Osteoblast (primary cell): ENCODE results near the gene CLK4. TPM values are rescaled to one million over a fixed set of nuclear protein-coding genes. Genes with fewer than 3 reads are reported as not detected.

Experiments
- DNase-seq: peaks from one replicate; pipeline ENCODE4 v3.0.0; 2011; ENCODE audit warnings: low spot score, mixed read lengths; ENCODE audit not compliant: insufficient read length; ENCODE audit errors: missing footprints
- H2AFZ ChIP-seq: 2 replicates; pipeline ENCODE4 v1.6.0; 2011; ENCODE audit warnings: mild to moderate bottlenecking, low read length
- H3K27ac ChIP-seq: 2 replicates; pipeline ENCODE4 v1.5.1; 2011; ENCODE audit warnings: mild to moderate bottlenecking, low read depth, low read length, moderate library complexity
- H3K27me3 ChIP-seq: 2 replicates; pipeline ENCODE4 v1.6.0; 2012; ENCODE audit warnings: mild to moderate bottlenecking, control low read depth, inconsistent platforms, low read length, moderate library complexity; ENCODE audit not compliant: insufficient read depth
- H3K36me3 ChIP-seq: 2 replicates; pipeline ENCODE4 v1.5.1; 2011; ENCODE audit warnings: mild to moderate bottlenecking, low read length, control low read depth, moderate library complexity; ENCODE audit not compliant: insufficient read depth
- H3K4me1 ChIP-seq: 2 replicates; pipeline ENCODE4 v1.5.1; 2011; ENCODE audit warnings: mild to moderate bottlenecking, low read length, control low read depth, moderate library complexity; ENCODE audit not compliant: insufficient read depth
- H3K4me2 ChIP-seq: 2 replicates; pipeline ENCODE4 v1.6.0; 2011; ENCODE audit warnings: mild to moderate bottlenecking, low read length; ENCODE audit not compliant: insufficient read depth
- H3K4me3 ChIP-seq: fragments of 200-600 bp; sonication (generic); 3 replicates; pipeline ENCODE4 v1.5.1; 2012; ENCODE audit warnings: mild to moderate bottlenecking, low read length, inconsistent platforms; ENCODE audit not compliant: insufficient read depth
- H3K79me2 ChIP-seq: 2 replicates; pipeline ENCODE4 v1.6.0; 2012; ENCODE audit warnings: mild to moderate bottlenecking, low read length, control low read depth, inconsistent platforms; ENCODE audit not compliant: insufficient read depth
- H3K9me3 ChIP-seq: 2 replicates; pipeline ENCODE4 v1.5.1; 2011; ENCODE audit warnings: low read depth, low read length, control low read depth
- H4K20me1 ChIP-seq: 2 replicates; pipeline ENCODE4 v1.6.0; 2012; ENCODE audit warnings: mild to moderate bottlenecking, low read length, control low read depth; ENCODE audit not compliant: insufficient read depth
- CTCF ChIP-seq: IDR thresholded peaks from 2 replicates; pipeline ENCODE4 v1.5.1; 2011; ENCODE audit warnings: mild to moderate bottlenecking, low read depth, low read length, moderate library complexity; ENCODE audit errors: extremely low read depth
- total RNA-seq: library from RNA; depleted of rRNA; stranded (reverse); fragments of >200 nt; gene quantifications from 2 replicates; pipeline ENCODE4 v1.2.3, GENCODE V29; 2012

Gene CLK4
- total RNA-seq, 1 donor: 33.3 TPM

- H3K27ac ChIP-seq: no peak overlapping the region
- no peaks in the 10 kb centered on the region for H3K27me3 ChIP-seq
- no peak for TF ChIP-seq CTCF
- no peaks in the 10 kb centered on the region for H3K9me3 ChIP-seq
- DNase-seq: no peak
- H3K4me1 ChIP-seq: no peaks in the 10 kb centered on the region
- H4K20me1 ChIP-seq: peaks cover 7% of the 10 kb centered on the region
- no peak overlapping the region for H3K4me2 ChIP-seq
- no peak overlapping the region for H3K4me3 ChIP-seq
- peaks cover 64% of the 10 kb centered on the region for H3K36me3 ChIP-seq
- H3K79me2 ChIP-seq: peaks cover 14% of the 10 kb centered on the region
- H2AFZ ChIP-seq: no peak overlapping the region
These were observed 21.1 kb downstream of the CLK4 start for GRCh38 chr5:178605788-178606187.

GRCh38 chr5:178602752-178603151 lies 24.1 kb downstream of the CLK4 start:
- peaks cover 64% of the 10 kb centered on the region for H3K36me3 ChIP-seq
- H3K4me2 ChIP-seq: no peak overlapping the region
- no peak overlapping the region for H3K4me3 ChIP-seq
- H3K4me1 ChIP-seq: no peaks in the 10 kb centered on the region
- no peak overlapping the region for H2AFZ ChIP-seq
- H4K20me1 ChIP-seq: peaks cover 7% of the 10 kb centered on the region
- no peak overlapping the region for H3K27ac ChIP-seq
- peak; percentile 57 for DNase-seq
- TF ChIP-seq CTCF: no peak
- H3K79me2 ChIP-seq: peaks cover 9% of the 10 kb centered on the region
- no peaks in the 10 kb centered on the region for H3K9me3 ChIP-seq
- H3K27me3 ChIP-seq: no peaks in the 10 kb centered on the region

- Histone ChIP-seq H3K36me3 (peaks cover 21% of the 10 kb centered on the region), H3K4me3 (no peak overlapping the region), H3K4me1 (peaks cover under 1% of the 10 kb centered on the region), H3K27ac (no peak overlapping the region), H3K4me2 (no peak overlapping the region), H3K79me2 (no peaks in the 10 kb centered on the region), H3K9me3 (no peaks in the 10 kb centered on the region), H3K27me3 (no peaks in the 10 kb centered on the region), H2AFZ (no peak overlapping the region), H4K20me1 (peaks cover 4% of the 10 kb centered on the region)
- TF ChIP-seq CTCF: no peak
- DNase-seq: no peak
These were observed 31.1 kb downstream of the CLK4 start for GRCh38 chr5:178595750-178596149.

GRCh38 chr5:178595150-178595549 lies 31.7 kb downstream of the CLK4 start:
- no peaks in the 10 kb centered on the region for H3K79me2 ChIP-seq
- H2AFZ ChIP-seq: no peak overlapping the region
- no peak overlapping the region for H3K4me2 ChIP-seq
- H3K27me3 ChIP-seq: peaks cover 4% of the 10 kb centered on the region
- H3K9me3 ChIP-seq: no peaks in the 10 kb centered on the region
- no peak overlapping the region for H3K4me3 ChIP-seq
- H3K4me1 ChIP-seq: peaks cover 5% of the 10 kb centered on the region
- H3K27ac ChIP-seq: no peak overlapping the region
- peaks cover 4% of the 10 kb centered on the region for H4K20me1 ChIP-seq
- DNase-seq: no peak
- peaks cover 20% of the 10 kb centered on the region for H3K36me3 ChIP-seq
- TF ChIP-seq CTCF: no peak
